BE2C (cell line): ENCODE results near the gene MATN1.
"Not testable (repeated sequence)": the region's sequence is repeated elsewhere in the genome, so short reads cannot be mapped to it uniquely, and the experiment has no call there.

Experiments
- DNase-seq: peaks from one replicate; pipeline ENCODE4 v3.0.0-alpha.2; 2020
- H3K27me3 ChIP-seq: fragments of 250-450 bp; sonication (Bioruptor Pico); 2 replicates; pipeline ENCODE4 v1.5.1; 2020; ENCODE audit warnings: mild to moderate bottlenecking
- H3K36me3 ChIP-seq: fragments of 250-450 bp; sonication (Bioruptor Pico); 2 replicates; pipeline ENCODE4 v1.5.1; 2020; ENCODE audit warnings: mild to moderate bottlenecking
- H3K4me1 ChIP-seq: fragments of 250-450 bp; sonication (Bioruptor Pico); 2 replicates; pipeline ENCODE4 v1.5.1; 2020
- H3K4me3 ChIP-seq: 2 replicates; pipeline ENCODE4 v1.5.1; 2011; ENCODE audit warnings: low read depth, low read length
- H3K9me3 ChIP-seq: fragments of 250-450 bp; sonication (Bioruptor Pico); 2 replicates; pipeline ENCODE4 v1.5.1; 2020
- CTCF ChIP-seq: IDR thresholded peaks from 2 replicates; pipeline ENCODE4 v1.5.1; 2012; ENCODE audit warnings: mild to moderate bottlenecking, low read depth, low read length

Gene MATN1

GRCh38 chr1:30691480-30691879, 31.9 kb downstream of the MATN1 start:
- TF ChIP-seq CTCF, result no peak
- Histone ChIP-seq H3K4me1 (peaks cover 7% of the 10 kb centered on the region; the same call in 1 of the 2 replicates), H3K36me3 (no peaks in the 10 kb centered on the region), H3K4me3 (no peak overlapping the region), H3K27me3 (no peaks in the 10 kb centered on the region), H3K9me3 (no peaks in the 10 kb centered on the region)
- DNase-seq, result no peak

- no peak for TF ChIP-seq CTCF
- H3K27me3 ChIP-seq, result no peaks in the 10 kb centered on the region
- H3K4me1 ChIP-seq, result peaks cover 7% of the 10 kb centered on the region; the same call in 1 of the 2 replicates
- H3K4me3 ChIP-seq, result no peak overlapping the region
- no peaks in the 10 kb centered on the region for H3K36me3 ChIP-seq
- DNase-seq, result no peak
- H3K9me3 ChIP-seq, result no peaks in the 10 kb centered on the region
These were observed 33.3 kb downstream of the MATN1 start for GRCh38 chr1:30689901-30690645.

- Histone ChIP-seq H3K36me3 (no peaks in the 10 kb centered on the region), H3K4me1 (peaks cover 7% of the 10 kb centered on the region; the same call in 1 of the 2 replicates), H3K27me3 (no peaks in the 10 kb centered on the region), H3K4me3 (no peak overlapping the region), H3K9me3 (no peaks in the 10 kb centered on the region)
- peak; percentile 65 for DNase-seq
- no peak for TF ChIP-seq CTCF
These were observed 34.2 kb downstream of the MATN1 start for GRCh38 chr1:30688920-30689794.

- H3K9me3 ChIP-seq, H3K4me3 ChIP-seq, H3K27me3 ChIP-seq, DNase-seq, H3K4me1 ChIP-seq, H3K36me3 ChIP-seq: not testable (repeated sequence)
These were observed 34.9 kb downstream of the MATN1 start for GRCh38 chr1:30688516-30688915.

GRCh38 chr1:30687886-30688285, 35.5 kb downstream of the MATN1 start:
- Histone ChIP-seq H3K4me1 (peaks cover 7% of the 10 kb centered on the region; the same call in 1 of the 2 replicates), H3K36me3 (no peaks in the 10 kb centered on the region), H3K9me3 (no peaks in the 10 kb centered on the region), H3K4me3 (no peak overlapping the region), H3K27me3 (no peaks in the 10 kb centered on the region)
- no peak for DNase-seq
- TF ChIP-seq CTCF, result no peak

- Histone ChIP-seq H3K4me1 (peaks cover 7% of the 10 kb centered on the region; the same call in 1 of the 2 replicates), H3K9me3 (no peaks in the 10 kb centered on the region), H3K36me3 (no peaks in the 10 kb centered on the region), H3K27me3 (no peaks in the 10 kb centered on the region), H3K4me3 (no peak overlapping the region)
- TF ChIP-seq CTCF, result no peak
- DNase-seq, result no peak
These were observed 37.0 kb downstream of the MATN1 start for GRCh38 chr1:30686236-30686935.
